OCI-LY3 (cell line): ENCODE results near the gene ACAD11.

Source experiments
- EZH2phosphoT487 ChIP-seq: fragments of 200-600 bp; shearing (Covaris generic); IDR thresholded peaks from 2 replicates; pipeline ENCODE4 v1.6.1; 2018; ENCODE audit warnings: antibody characterized with exemption, mixed run types, low read depth
- TF ChIP-seq, protein P1 (sequence below): fragments of 200-600, 300-600 bp; sonication (generic); IDR thresholded peaks from 2 replicates; pipeline ENCODE4 v1.5.1; 2014; ENCODE audit warnings: antibody characterized with exemption, low read length, low read depth

DNA sequence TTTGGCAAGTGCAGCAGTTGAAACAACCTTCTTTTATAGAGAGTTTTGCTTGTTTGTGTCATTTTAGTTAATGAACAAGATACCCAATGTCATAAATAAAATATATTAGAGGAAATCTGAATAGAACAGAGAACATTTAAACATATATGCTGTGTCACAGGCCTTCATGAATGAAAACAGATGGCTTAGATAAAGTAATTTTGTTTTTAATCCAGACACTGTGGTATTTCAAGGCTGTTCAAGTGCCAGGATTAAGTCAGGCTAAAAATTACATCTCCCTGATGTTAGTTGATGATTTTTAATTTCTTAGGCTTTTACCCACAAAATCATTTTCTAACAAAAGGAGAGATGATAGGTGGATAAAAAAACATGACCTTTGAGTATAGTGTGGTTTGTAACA is 67.4 kb downstream of the ACAD11 start:
- TF ChIP-seq, protein P1, sequence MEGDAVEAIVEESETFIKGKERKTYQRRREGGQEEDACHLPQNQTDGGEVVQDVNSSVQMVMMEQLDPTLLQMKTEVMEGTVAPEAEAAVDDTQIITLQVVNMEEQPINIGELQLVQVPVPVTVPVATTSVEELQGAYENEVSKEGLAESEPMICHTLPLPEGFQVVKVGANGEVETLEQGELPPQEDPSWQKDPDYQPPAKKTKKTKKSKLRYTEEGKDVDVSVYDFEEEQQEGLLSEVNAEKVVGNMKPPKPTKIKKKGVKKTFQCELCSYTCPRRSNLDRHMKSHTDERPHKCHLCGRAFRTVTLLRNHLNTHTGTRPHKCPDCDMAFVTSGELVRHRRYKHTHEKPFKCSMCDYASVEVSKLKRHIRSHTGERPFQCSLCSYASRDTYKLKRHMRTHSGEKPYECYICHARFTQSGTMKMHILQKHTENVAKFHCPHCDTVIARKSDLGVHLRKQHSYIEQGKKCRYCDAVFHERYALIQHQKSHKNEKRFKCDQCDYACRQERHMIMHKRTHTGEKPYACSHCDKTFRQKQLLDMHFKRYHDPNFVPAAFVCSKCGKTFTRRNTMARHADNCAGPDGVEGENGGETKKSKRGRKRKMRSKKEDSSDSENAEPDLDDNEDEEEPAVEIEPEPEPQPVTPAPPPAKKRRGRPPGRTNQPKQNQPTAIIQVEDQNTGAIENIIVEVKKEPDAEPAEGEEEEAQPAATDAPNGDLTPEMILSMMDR: no peak
- no peak for TF ChIP-seq EZH2phosphoT487
